ENCODE results near the gene NCDN. TPM values are rescaled to one million over a fixed set of nuclear protein-coding genes. Genes with fewer than 3 reads are reported as not detected.
"Not testable (repeated sequence)": the region's sequence is repeated elsewhere in the genome, so short reads cannot be mapped to it uniquely, and the experiment has no call there.

NCDN gene
- total and polyA plus RNA-seq, 3 donors from 2014 or later = 27.3 to 33.9 (median 33.8) TPM

- intact Hi-C loops (cut with DNase I; ENCODE audit: low total_unique reads) = no loop called here
- Histone ChIP-seq H3K4me1 (no peaks in the 10 kb centered on the region), H3K27ac (no peak overlapping the region), H3K4me3 (no peak overlapping the region), H3K9me3 (no peaks in the 10 kb centered on the region), H3K36me3 (ENCODE audit: low read depth, missing control alignments) (no peaks in the 10 kb centered on the region), H3K27me3 (no peaks in the 10 kb centered on the region)
- 91 to 94% methylated on average over 3 of the region's 3 CpGs for WGBS, 2 donors
- DNase-seq = no peak
- no peak for TF ChIP-seq POLR2A (IDR thresholded peaks at IDR 0.05)
- TF ChIP-seq CTCF (IDR thresholded peaks at IDR 0.05) = no peak
Measured at GRCh38 chr1:35585281-35585680, 27.7 kb downstream of the NCDN start.

- intact Hi-C loops (cut with DNase I; ENCODE audit: low total_unique reads); H3K4me3 ChIP-seq; H3K4me1 ChIP-seq; H3K36me3 ChIP-seq (ENCODE audit: low read depth, missing control alignments); H3K27ac ChIP-seq; H3K9me3 ChIP-seq; H3K27me3 ChIP-seq; DNase-seq: not testable (repeated sequence)
- WGBS, 2 donors = 94 to 100% methylated on average over 1 of the region's 1 CpG
Measured at GRCh38 chr1:35585805-35586204, 28.2 kb downstream of the NCDN start.

- no peaks in the 10 kb centered on the region for H3K27me3 ChIP-seq
- no peak for DNase-seq
- no peak overlapping the region for H3K4me3 ChIP-seq
- H3K36me3 ChIP-seq (ENCODE audit: low read depth, missing control alignments) = no peaks in the 10 kb centered on the region
- H3K4me1 ChIP-seq = no peaks in the 10 kb centered on the region
- TF ChIP-seq POLR2A (IDR thresholded peaks at IDR 0.05) = no peak
- intact Hi-C loops (cut with DNase I; ENCODE audit: low total_unique reads) = no loop called here
- 95 to 98% methylated on average over 7 of the region's 7 CpGs for WGBS, 2 donors
- H3K9me3 ChIP-seq = no peaks in the 10 kb centered on the region
- no peak overlapping the region for H3K27ac ChIP-seq
Measured at GRCh38 chr1:35586808-35587207, 29.2 kb downstream of the NCDN start.

GRCh38 chr1:35587736-35588135 lies 30.1 kb downstream of the NCDN start:
- H3K4me1 ChIP-seq = no peaks in the 10 kb centered on the region
- no peak for TF ChIP-seq CTCF (IDR thresholded peaks at IDR 0.05)
- TF ChIP-seq POLR2A (IDR thresholded peaks at IDR 0.05) = no peak
- intact Hi-C loops (cut with DNase I; ENCODE audit: low total_unique reads) = no loop called here
- DNase-seq = no peak
- no peaks in the 10 kb centered on the region for H3K9me3 ChIP-seq
- H3K27ac ChIP-seq = no peak overlapping the region
- 82 to 89% methylated on average over 6 of the region's 6 CpGs for WGBS, 2 donors
- no peak overlapping the region for H3K4me3 ChIP-seq
- no peaks in the 10 kb centered on the region for H3K27me3 ChIP-seq
- no peaks in the 10 kb centered on the region for H3K36me3 ChIP-seq (ENCODE audit: low read depth, missing control alignments)

GRCh38 chr1:35588197-35588910 lies 30.8 kb downstream of the NCDN start:
- no peaks in the 10 kb centered on the region for H3K27me3 ChIP-seq
- no peak overlapping the region for H3K4me3 ChIP-seq
- no peak for TF ChIP-seq CTCF (IDR thresholded peaks at IDR 0.05)
- TF ChIP-seq POLR2A (IDR thresholded peaks at IDR 0.05) = no peak
- intact Hi-C loops (cut with DNase I; ENCODE audit: low total_unique reads) = no loop called here
- no peaks in the 10 kb centered on the region for H3K9me3 ChIP-seq
- 74 to 87% methylated on average over 19 to 21 of the region's 21 CpGs for WGBS, 2 donors
- H3K4me1 ChIP-seq = no peaks in the 10 kb centered on the region
- H3K36me3 ChIP-seq (ENCODE audit: low read depth, missing control alignments) = no peaks in the 10 kb centered on the region
- DNase-seq = no peak
- no peak overlapping the region for H3K27ac ChIP-seq

Measured in testis (tissue), 3 donors.